GM21515 (cell line): Measurements from ENCODE around the gene TRIM17.

ENCODE experiments used
- ATAC-seq: cut with Tn5 transposase; IDR thresholded peaks from one replicate; pipeline ENCODE4 v1.9.1; 2021; ENCODE audit not compliant: unreplicated experiment

TRIM17 gene

DNA sequence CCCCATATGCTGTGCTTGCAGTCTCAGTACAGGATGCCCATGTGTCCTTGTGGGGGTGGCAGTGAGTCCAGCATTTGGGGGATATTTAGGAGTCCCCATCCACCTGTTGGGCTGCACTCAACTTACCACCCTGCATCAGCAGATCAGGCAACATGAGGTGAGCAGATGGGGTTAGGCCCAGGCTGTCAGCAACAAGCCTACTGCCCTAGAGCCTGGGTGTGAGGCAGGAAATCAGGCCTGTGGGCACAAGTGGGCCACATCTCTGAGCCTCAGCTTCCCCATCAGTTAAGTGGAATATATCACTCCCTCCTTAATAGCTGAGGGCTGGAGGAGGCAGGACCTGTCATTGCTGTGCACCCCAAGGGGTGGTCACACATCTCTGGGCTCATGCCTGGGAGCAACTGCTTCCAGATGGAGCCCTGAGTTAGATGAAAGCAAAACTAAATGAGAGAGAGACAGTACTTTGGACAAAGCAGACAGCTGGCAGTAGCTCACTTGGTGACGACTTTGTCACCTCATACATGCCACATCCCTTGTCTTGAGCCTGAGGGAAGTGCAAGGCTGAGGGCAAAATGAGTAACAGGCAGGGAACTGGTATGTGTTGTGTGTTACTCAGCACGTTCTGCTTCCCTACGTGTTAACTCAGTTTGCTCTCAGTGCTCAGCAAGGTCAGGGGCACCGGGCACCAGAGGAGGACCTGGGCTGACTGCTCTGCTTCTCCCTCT is 58.5 kb downstream of the TRIM17 start:
- no peak for ATAC-seq
